Osteoblast (primary cell): Measurements from ENCODE around the gene SND1. TPM values are rescaled to one million over a fixed set of nuclear protein-coding genes. Genes with fewer than 3 reads are reported as not detected.

ENCODE experiments used
- DNase-seq: peaks from one replicate; pipeline ENCODE4 v3.0.0; 2011; ENCODE audit warnings: low spot score, mixed read lengths; ENCODE audit not compliant: insufficient read length; ENCODE audit errors: missing footprints
- H2AFZ ChIP-seq: 2 replicates; pipeline ENCODE4 v1.6.0; 2011; ENCODE audit warnings: mild to moderate bottlenecking, low read length
- H3K27ac ChIP-seq: 2 replicates; pipeline ENCODE4 v1.5.1; 2011; ENCODE audit warnings: mild to moderate bottlenecking, low read depth, low read length, moderate library complexity
- H3K27me3 ChIP-seq: 2 replicates; pipeline ENCODE4 v1.6.0; 2012; ENCODE audit warnings: mild to moderate bottlenecking, control low read depth, inconsistent platforms, low read length, moderate library complexity; ENCODE audit not compliant: insufficient read depth
- H3K36me3 ChIP-seq: 2 replicates; pipeline ENCODE4 v1.5.1; 2011; ENCODE audit warnings: mild to moderate bottlenecking, low read length, control low read depth, moderate library complexity; ENCODE audit not compliant: insufficient read depth
- H3K4me1 ChIP-seq: 2 replicates; pipeline ENCODE4 v1.5.1; 2011; ENCODE audit warnings: mild to moderate bottlenecking, low read length, control low read depth, moderate library complexity; ENCODE audit not compliant: insufficient read depth
- H3K4me2 ChIP-seq: 2 replicates; pipeline ENCODE4 v1.6.0; 2011; ENCODE audit warnings: mild to moderate bottlenecking, low read length; ENCODE audit not compliant: insufficient read depth
- H3K4me3 ChIP-seq: fragments of 200-600 bp; sonication (generic); 3 replicates; pipeline ENCODE4 v1.5.1; 2012; ENCODE audit warnings: mild to moderate bottlenecking, low read length, inconsistent platforms; ENCODE audit not compliant: insufficient read depth
- H3K79me2 ChIP-seq: 2 replicates; pipeline ENCODE4 v1.6.0; 2012; ENCODE audit warnings: mild to moderate bottlenecking, low read length, control low read depth, inconsistent platforms; ENCODE audit not compliant: insufficient read depth
- H3K9me3 ChIP-seq: 2 replicates; pipeline ENCODE4 v1.5.1; 2011; ENCODE audit warnings: low read depth, low read length, control low read depth
- H4K20me1 ChIP-seq: 2 replicates; pipeline ENCODE4 v1.6.0; 2012; ENCODE audit warnings: mild to moderate bottlenecking, low read length, control low read depth; ENCODE audit not compliant: insufficient read depth
- total RNA-seq: library from RNA; depleted of rRNA; stranded (reverse); fragments of >200 nt; gene quantifications from 2 replicates; pipeline ENCODE4 v1.2.3, GENCODE V29; 2012
- TF ChIP-seq, protein P1 (sequence below): IDR thresholded peaks from 2 replicates; pipeline ENCODE4 v1.5.1; 2011; ENCODE audit warnings: mild to moderate bottlenecking, low read depth, low read length, moderate library complexity; ENCODE audit errors: extremely low read depth

SND1 gene
- total RNA-seq, 1 donor = 257 TPM

DNA sequence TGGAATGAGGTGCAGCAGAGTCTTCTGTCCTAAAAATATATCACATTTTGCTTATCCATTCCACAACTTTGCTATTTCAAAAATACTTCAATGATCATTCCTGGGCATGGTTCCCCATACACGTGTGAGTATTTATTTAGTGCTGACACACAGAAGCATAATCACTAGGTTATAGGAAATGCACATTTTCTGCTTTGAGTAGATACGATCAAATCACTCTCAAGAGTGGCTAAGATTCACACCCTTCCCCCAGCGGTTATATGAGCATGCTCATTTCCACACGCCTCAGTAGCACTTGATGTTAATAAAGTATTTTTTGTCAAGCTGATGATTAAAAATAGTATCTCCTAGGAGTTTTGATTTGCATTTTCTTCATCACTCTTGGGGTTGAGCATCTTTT, 472.8 kb downstream of the SND1 start:
- Histone ChIP-seq H3K4me2 (no peak overlapping the region), H3K4me3 (no peak overlapping the region), H3K36me3 (no peaks in the 10 kb centered on the region), H3K79me2 (no peaks in the 10 kb centered on the region), H3K4me1 (peaks cover 10% of the 10 kb centered on the region), H4K20me1 (no peaks in the 10 kb centered on the region), H3K27me3 (peaks cover 32% of the 10 kb centered on the region), H2AFZ (no peak overlapping the region), H3K9me3 (no peaks in the 10 kb centered on the region), H3K27ac (no peak overlapping the region)
- TF ChIP-seq, protein P1, sequence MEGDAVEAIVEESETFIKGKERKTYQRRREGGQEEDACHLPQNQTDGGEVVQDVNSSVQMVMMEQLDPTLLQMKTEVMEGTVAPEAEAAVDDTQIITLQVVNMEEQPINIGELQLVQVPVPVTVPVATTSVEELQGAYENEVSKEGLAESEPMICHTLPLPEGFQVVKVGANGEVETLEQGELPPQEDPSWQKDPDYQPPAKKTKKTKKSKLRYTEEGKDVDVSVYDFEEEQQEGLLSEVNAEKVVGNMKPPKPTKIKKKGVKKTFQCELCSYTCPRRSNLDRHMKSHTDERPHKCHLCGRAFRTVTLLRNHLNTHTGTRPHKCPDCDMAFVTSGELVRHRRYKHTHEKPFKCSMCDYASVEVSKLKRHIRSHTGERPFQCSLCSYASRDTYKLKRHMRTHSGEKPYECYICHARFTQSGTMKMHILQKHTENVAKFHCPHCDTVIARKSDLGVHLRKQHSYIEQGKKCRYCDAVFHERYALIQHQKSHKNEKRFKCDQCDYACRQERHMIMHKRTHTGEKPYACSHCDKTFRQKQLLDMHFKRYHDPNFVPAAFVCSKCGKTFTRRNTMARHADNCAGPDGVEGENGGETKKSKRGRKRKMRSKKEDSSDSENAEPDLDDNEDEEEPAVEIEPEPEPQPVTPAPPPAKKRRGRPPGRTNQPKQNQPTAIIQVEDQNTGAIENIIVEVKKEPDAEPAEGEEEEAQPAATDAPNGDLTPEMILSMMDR = no peak
- no peak for DNase-seq

DNA sequence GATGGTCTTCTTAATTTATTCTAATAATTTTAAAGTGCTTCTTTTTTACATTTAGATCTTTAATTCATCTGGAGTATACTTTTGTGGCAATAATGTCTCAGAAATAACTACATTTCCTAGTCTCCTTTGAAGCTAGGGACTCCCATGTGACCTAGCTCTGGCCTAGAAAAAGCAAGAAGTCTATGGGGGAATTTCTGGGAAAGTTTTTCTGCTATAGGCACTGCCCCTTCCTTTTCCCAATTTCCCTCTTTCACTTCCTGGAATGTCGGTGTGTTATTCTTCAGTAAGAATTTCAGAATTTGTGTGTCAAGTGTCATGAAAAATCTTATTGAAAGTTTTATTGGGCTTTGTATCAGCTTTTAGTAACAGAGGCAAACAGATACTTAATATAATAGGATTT, 473.8 kb downstream of the SND1 start:
- Histone ChIP-seq H4K20me1 (no peaks in the 10 kb centered on the region), H3K4me1 (peaks cover 10% of the 10 kb centered on the region), H3K9me3 (no peaks in the 10 kb centered on the region), H3K4me2 (no peak overlapping the region), H3K79me2 (no peaks in the 10 kb centered on the region), H3K4me3 (no peak overlapping the region), H3K27ac (no peak overlapping the region), H2AFZ (no peak overlapping the region), H3K36me3 (no peaks in the 10 kb centered on the region), H3K27me3 (peaks cover 41% of the 10 kb centered on the region)
- DNase-seq = no peak
- TF ChIP-seq, protein P1 = no peak

DNA sequence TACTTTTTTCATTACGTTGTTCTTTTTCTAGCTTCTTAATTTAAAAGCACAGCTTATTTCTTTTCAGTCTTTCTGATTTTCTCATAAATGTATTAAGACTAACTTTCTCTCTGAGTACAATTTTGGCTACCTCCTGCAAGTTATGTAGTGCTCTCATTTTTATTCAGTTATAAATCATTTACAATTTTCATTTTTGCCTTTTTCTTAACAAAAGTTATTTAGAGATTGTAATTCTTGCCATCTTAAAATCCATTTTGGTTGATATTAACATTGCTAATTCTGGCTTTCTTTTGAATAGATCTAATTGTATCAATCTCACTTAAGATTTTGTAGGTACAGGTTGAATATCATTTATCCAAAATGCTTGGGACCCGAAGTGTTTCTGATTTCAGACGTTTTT, 476.4 kb downstream of the SND1 start:
- H2AFZ ChIP-seq = no peak overlapping the region
- H4K20me1 ChIP-seq = no peaks in the 10 kb centered on the region
- no peaks in the 10 kb centered on the region for H3K4me1 ChIP-seq
- H3K27ac ChIP-seq = no peak overlapping the region
- no peak for DNase-seq
- H3K4me3 ChIP-seq = no peak overlapping the region
- TF ChIP-seq, protein P1 = no peak
- no peaks in the 10 kb centered on the region for H3K79me2 ChIP-seq
- H3K4me2 ChIP-seq = no peak overlapping the region
- no peaks in the 10 kb centered on the region for H3K36me3 ChIP-seq
- H3K9me3 ChIP-seq = no peaks in the 10 kb centered on the region
- H3K27me3 ChIP-seq = peaks cover 65% of the 10 kb centered on the region

DNA sequence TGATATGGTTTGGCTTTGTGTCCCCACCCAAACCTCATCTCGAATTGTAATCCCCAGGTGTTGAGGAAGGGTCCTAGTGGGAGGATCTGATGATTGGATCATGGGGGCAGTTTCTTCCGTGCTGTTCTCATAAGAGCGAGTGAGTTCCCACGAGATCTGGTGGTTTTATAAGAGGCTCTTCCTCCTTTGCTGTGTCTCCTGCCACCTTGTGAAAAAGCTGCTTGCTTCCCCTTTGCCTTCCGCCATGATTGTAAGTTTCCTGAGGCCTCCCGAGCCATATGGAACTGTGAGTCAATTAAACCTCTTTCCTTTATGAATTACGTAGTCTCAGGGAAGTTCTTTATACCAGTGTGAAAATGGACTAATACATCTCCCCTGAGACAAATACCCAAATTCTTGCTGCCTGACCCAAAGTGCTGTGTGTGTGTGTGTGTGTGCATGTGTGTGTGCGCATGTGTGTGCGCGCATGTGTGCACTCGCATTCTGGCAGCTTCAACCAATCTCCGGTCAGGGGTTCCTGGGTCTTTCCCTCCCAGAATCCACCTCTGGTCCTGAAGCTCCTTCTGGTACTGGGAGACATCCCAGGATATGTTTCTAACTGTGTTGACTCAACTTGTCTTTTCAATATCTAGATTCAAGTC, 477.4 kb downstream of the SND1 start:
- no peak overlapping the region for H3K4me3 ChIP-seq
- TF ChIP-seq, protein P1 = no peak
- no peaks in the 10 kb centered on the region for H3K4me1 ChIP-seq
- H2AFZ ChIP-seq = no peak overlapping the region
- H3K27ac ChIP-seq = no peak overlapping the region
- H3K4me2 ChIP-seq = no peak overlapping the region
- H4K20me1 ChIP-seq = no peaks in the 10 kb centered on the region
- H3K27me3 ChIP-seq = peaks cover 70% of the 10 kb centered on the region
- H3K9me3 ChIP-seq = no peaks in the 10 kb centered on the region
- H3K79me2 ChIP-seq = no peaks in the 10 kb centered on the region
- no peak for DNase-seq
- H3K36me3 ChIP-seq = no peaks in the 10 kb centered on the region
